ENCODE results near the gene SND1. TPM values are rescaled to one million over a fixed set of nuclear protein-coding genes. Genes with fewer than 3 reads are reported as not detected.

The SND1 gene
- total and polyA plus RNA-seq, 2 donors (not counting 1 experiment from before 2014, with no cell fraction given): 44.4 to 165 TPM

GRCh38 chr7:127807829-127808228, 155.8 kb downstream of the SND1 start:
- WGBS (ENCODE audit: insufficient coverage): 100% methylated on average over 1 of the region's 2 CpGs
- intact Hi-C loops (cut with micrococcal nuclease): no loop called here
- Mint-ChIP-seq H3K9me3 (ENCODE audit: insufficient read depth) (no peaks in the 10 kb centered on the region), H3K27me3 (no peaks in the 10 kb centered on the region), H3K27ac (no peak overlapping the region), H3K4me1 (peaks cover 11% of the 10 kb centered on the region), H3K4me3 (no peak overlapping the region)
- no peak overlapping the region for H3K4me2 ChIP-seq (replicated peaks; ENCODE audit: low read depth, low read length, poor library complexity, severe bottlenecking)
- H4K20me1 ChIP-seq (ENCODE audit: control insufficient read depth, insufficient read depth, low read length, poor library complexity, severe bottlenecking): no peaks in the 10 kb centered on the region
- no peak for ATAC-seq (ENCODE audit: low read depth)
- CTCF ChIA-PET: no interaction called here
- H3K27me3 ChIP-seq (replicated peaks in 1 of 4; ENCODE audit: control extremely low read depth in 1 of 4, control insufficient read depth in 3 of 4, insufficient read depth in 4 of 4, low read length in 3 of 4): no peaks in the 10 kb centered on the region
- peaks cover 3 to 10% of the 10 kb centered on the region in 2 experiments for H3K36me3 ChIP-seq (replicated peaks in 1 of 2; ENCODE audit: control extremely low read depth in 1 of 2, control insufficient read depth in 1 of 2, extremely low read depth in 1 of 2, insufficient read depth in 2 of 2, low read length in 1 of 2)
- TF ChIP-seq EZH2 (IDR thresholded peaks at IDR 0.05; ENCODE audit: borderline replicate concordance, insufficient read depth, low read depth, low read length, poor library complexity, severe bottlenecking) (no peak), CTCF (IDR thresholded peaks at IDR 0.05) (no peak)
- H3K79me2 ChIP-seq (ENCODE audit: control insufficient read depth, insufficient read depth, low read length): peaks cover 15% of the 10 kb centered on the region
- H3K4me1 ChIP-seq (ENCODE audit: control insufficient read depth in 2 of 2, insufficient read depth in 2 of 2, low read length in 2 of 2): no peaks in the 10 kb centered on the region
- no peaks in the 10 kb centered on the region for H3K9me3 ChIP-seq (ENCODE audit: control extremely low read depth in 1 of 3, control insufficient read depth in 2 of 3, insufficient read depth in 1 of 3, low read length in 2 of 3)
- no peak for DNase-seq
- no peak overlapping the region for H2AFZ ChIP-seq (ENCODE audit: insufficient read depth, low read depth, low read length, poor library complexity, severe bottlenecking)
- no peak overlapping the region for H3K4me3 ChIP-seq (ENCODE audit: control extremely low read depth in 1 of 5, extremely low read depth in 1 of 5, insufficient read depth in 1 of 5, low read depth in 2 of 5, low read length in 4 of 5)
- POLR2A ChIA-PET: no interaction called here
- no peak overlapping the region for H3K27ac ChIP-seq (ENCODE audit: low read length in 2 of 2)
- no peak overlapping the region for H3K9ac ChIP-seq (ENCODE audit: low read length)

GRCh38 chr7:127809261-127809702, 157.3 kb downstream of the SND1 start:
- H3K4me1 ChIP-seq (ENCODE audit: control insufficient read depth in 2 of 2, insufficient read depth in 2 of 2, low read length in 2 of 2): no peaks in the 10 kb centered on the region
- no peak overlapping the region for H2AFZ ChIP-seq (ENCODE audit: insufficient read depth, low read depth, low read length, poor library complexity, severe bottlenecking)
- H4K20me1 ChIP-seq (ENCODE audit: control insufficient read depth, insufficient read depth, low read length, poor library complexity, severe bottlenecking): no peaks in the 10 kb centered on the region
- H3K9ac ChIP-seq (ENCODE audit: low read length): no peak overlapping the region
- 14% methylated on average over 1 of the region's 3 CpGs for WGBS (ENCODE audit: insufficient coverage)
- no peak overlapping the region for H3K4me3 ChIP-seq (ENCODE audit: control extremely low read depth in 1 of 5, extremely low read depth in 1 of 5, insufficient read depth in 1 of 5, low read depth in 2 of 5, low read length in 4 of 5)
- Mint-ChIP-seq H3K4me1 (peaks cover 11% of the 10 kb centered on the region), H3K4me3 (no peak overlapping the region), H3K27me3 (no peaks in the 10 kb centered on the region), H3K9me3 (ENCODE audit: insufficient read depth) (no peaks in the 10 kb centered on the region), H3K27ac (no peak overlapping the region)
- ChIA-PET CTCF (interaction anchor here (1.0 kb wide), 1 partner anchor 13 kb away, joined by 3 read pairs; no protein-coding TSS in a partner anchor), POLR2A (no interaction called here)
- H3K27ac ChIP-seq (ENCODE audit: low read length in 2 of 2): no peak overlapping the region
- peaks cover 23% of the 10 kb centered on the region for H3K79me2 ChIP-seq (ENCODE audit: control insufficient read depth, insufficient read depth, low read length)
- intact Hi-C loops (cut with micrococcal nuclease): no loop called here
- H3K27me3 ChIP-seq (replicated peaks in 1 of 4; ENCODE audit: control extremely low read depth in 1 of 4, control insufficient read depth in 3 of 4, insufficient read depth in 4 of 4, low read length in 3 of 4): no peaks in the 10 kb centered on the region
- no peak for ATAC-seq (ENCODE audit: low read depth)
- H3K36me3 ChIP-seq (replicated peaks in 1 of 2; ENCODE audit: control extremely low read depth in 1 of 2, control insufficient read depth in 1 of 2, extremely low read depth in 1 of 2, insufficient read depth in 2 of 2, low read length in 1 of 2): peaks cover 3 to 10% of the 10 kb centered on the region in 2 experiments
- TF ChIP-seq CTCF (IDR thresholded peaks at IDR 0.05) (no peak), EZH2 (IDR thresholded peaks at IDR 0.05; ENCODE audit: borderline replicate concordance, insufficient read depth, low read depth, low read length, poor library complexity, severe bottlenecking) (no peak)
- no peaks in the 10 kb centered on the region for H3K9me3 ChIP-seq (ENCODE audit: control extremely low read depth in 1 of 3, control insufficient read depth in 2 of 3, insufficient read depth in 1 of 3, low read length in 2 of 3)
- no peak for DNase-seq
- no peak overlapping the region for H3K4me2 ChIP-seq (replicated peaks; ENCODE audit: low read depth, low read length, poor library complexity, severe bottlenecking)

Data from B cell (primary cell).